ENCODE data around the gene SNRPE.

Gene SNRPE

DNA sequence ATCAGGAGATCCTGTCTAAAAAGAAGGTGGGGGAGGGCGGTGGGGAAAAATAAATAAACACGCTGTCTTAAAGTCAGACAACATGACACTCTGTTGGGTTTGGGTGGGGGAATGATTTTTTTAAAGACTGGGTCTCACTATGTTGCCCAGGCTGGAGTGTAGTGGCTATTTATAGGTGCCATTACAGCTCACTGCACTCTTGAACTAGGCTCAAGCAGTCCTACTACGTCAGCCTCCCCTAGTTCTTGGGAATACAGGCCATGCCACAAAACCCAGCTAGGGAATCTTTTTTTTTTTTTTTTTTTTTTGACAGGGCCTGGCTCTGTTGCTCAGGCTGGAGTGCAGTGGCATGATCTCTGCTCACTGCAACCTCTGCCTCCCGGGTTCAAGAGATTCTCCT is 2.4 kb upstream of the SNRPE start:
- DNase-seq, result no peak
- TF ChIP-seq GATA1 (IDR thresholded peaks at IDR 0.05; ENCODE audit: low read depth, low read length) (no peak), POLR2A (IDR thresholded peaks at IDR 0.05; ENCODE audit: low read length) (no peak)

DNA sequence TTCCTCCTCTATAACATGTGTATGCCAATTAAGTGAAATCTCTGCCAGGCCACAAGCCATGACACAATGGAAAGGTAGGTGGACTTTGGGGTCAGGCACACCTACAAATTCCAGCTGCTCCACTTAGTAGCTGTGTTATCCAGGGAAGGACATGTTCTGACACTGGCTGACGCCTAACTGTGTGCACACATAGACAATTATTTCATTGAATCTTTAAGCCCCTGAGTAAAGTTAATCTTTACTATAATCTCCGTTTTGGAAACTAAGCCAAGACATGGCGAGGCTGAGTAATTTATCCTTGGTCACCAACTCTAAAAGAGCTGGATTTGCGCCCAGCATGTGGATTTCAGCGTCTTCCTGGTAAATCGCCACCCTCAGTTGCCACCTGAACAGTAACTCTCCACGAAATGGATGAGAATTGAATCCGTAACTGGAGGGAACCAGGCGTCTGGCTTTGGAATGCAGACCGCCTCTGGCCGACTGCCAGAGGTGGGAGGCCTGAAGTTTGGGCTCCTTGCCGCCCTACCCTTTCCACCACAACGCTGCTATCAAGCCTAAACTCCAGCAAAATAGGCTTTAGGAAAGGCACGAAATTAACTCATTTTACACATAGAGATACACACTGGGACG is 888 bp upstream of the SNRPE start:
- TF ChIP-seq POLR2A (IDR thresholded peaks at IDR 0.05; ENCODE audit: low read length), result no peak
- no peak for TF ChIP-seq GATA1 (IDR thresholded peaks at IDR 0.05; ENCODE audit: low read depth, low read length)
- no peak for DNase-seq

DNA sequence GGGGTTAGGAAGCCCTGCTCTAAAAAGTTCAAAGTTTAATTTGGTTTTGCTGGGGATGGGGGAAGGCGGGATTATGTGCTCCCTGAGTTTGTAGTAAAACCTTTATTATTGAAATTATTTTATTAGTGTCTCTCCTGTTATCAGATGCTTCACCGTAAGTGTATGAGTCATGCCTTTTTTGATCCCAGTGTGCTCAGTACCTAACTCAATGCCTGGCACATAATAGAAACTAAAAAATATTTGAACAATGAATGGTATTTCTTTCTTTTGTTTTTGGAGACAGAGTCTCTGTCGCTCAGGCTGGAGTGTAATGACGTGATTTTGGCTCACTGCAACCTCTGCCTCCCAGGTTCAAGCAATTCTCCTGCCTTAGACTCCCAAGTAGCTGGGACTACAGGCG is 6.4 kb downstream of the SNRPE start:
- TF ChIP-seq GATA1 (IDR thresholded peaks at IDR 0.05; ENCODE audit: low read depth, low read length) (no peak), POLR2A (IDR thresholded peaks at IDR 0.05; ENCODE audit: low read length) (no peak)
- no peak for DNase-seq

DNA sequence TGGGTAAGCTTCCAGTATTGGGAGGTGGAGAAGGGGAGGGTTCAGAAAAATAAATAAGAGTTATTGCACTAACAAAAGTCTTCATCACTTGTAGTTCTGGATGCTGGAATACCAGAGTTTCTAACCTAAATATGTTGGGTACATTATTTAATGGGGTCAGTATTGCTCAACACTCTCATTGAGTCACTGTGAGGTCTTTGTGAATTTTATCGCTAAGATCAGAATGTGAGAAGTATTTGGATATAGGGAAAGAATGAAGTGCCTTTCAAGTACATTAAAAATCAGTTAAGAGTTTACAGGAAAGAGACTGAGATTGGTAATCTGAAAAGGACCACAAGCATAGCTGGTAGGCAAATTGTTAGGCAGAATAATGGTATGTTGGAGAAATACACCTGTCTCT is 8.8 kb downstream of the SNRPE start:
- no peak for DNase-seq
- no peak for TF ChIP-seq GATA1 (IDR thresholded peaks at IDR 0.05; ENCODE audit: low read depth, low read length)
- TF ChIP-seq POLR2A (IDR thresholded peaks at IDR 0.05; ENCODE audit: low read length), result no peak

DNA sequence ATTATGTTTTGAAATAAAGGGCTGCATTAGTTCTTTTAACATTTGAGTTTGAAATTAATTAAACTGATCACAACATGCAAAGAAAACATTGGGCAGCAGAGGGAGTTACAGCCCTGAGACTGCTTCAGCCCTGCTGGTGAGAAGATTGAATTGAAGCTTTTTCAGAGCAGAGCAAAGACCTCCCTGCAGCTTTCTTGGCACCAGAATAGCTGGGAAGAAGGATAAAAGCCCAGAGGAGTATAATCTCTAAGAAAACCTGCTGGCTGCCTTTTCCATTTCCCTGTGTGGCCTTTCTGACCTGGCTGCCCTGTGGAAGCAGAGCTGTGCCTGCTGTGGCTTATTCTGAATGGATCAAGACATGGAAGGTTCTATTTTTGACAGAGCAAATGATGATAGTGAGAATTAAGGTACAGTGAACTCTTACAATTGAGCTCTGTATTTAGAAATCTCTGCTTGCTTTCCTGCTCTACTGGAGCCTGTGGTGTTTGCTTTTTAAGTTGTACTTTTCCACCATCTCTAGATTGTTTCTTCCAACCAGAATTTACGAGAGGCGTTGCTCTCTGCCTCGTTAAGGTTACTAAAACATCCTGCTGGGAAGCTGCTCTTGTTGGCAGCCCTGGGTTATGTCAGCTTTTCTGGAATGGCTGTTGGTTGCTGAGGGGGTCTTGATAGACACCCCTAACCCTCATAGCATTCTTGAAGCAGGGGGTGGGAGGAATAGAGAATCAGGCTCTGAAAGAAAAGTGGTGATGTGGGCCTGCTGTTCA is 9.9 kb downstream of the SNRPE start:
- TF ChIP-seq GATA1 (IDR thresholded peaks at IDR 0.05; ENCODE audit: low read depth, low read length) (no peak), POLR2A (IDR thresholded peaks at IDR 0.05; ENCODE audit: low read length) (no peak)
- peak; percentile 49 to 56 for DNase-seq

DNA sequence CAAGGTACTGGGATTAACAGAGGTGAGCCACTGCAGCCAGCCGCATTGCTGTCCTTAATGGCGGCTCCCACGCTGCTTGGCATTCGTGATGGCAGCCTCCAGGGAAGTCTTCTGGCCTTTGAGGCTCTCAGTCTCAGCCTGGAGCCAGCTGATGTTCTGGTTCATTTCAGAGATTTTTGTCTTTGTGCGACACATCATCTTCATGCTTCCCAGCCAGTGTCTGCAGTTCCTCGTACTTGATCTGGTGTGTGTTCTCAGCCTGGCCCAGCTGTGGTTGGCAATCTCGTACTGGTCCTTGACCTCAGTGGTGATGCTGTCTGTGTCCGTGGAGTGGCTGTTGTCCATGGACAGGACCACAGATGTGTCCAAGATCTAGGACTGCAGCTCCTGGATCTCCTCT is 11.7 kb downstream of the SNRPE start:
- TF ChIP-seq POLR2A (IDR thresholded peaks at IDR 0.05; ENCODE audit: low read length) (no peak), GATA1 (IDR thresholded peaks at IDR 0.05; ENCODE audit: low read depth, low read length) (no peak)
- DNase-seq, result no peak

DNA sequence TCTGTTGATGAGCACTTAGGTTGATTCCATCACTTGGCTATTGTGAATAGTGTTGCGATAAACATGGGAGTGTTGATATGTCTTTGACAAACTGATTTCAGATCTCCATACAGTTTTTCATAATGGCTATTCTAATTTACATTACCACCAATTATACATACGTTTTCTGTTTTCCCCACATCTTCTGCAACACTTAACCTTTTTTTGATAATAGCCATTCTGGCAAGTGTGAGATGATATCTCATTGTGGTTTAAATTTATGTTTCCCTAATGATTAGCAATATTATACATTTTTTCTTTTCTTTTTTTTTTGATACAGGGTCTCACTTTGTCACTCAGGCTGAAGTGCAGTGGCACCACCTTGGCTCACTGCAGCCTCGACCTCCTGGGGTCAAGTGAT is 17.0 kb downstream of the SNRPE start:
- DNase-seq, result no peak
- no peak for TF ChIP-seq GATA1 (IDR thresholded peaks at IDR 0.05; ENCODE audit: low read depth, low read length)
- no peak for TF ChIP-seq POLR2A (IDR thresholded peaks at IDR 0.05; ENCODE audit: low read length)

DNA sequence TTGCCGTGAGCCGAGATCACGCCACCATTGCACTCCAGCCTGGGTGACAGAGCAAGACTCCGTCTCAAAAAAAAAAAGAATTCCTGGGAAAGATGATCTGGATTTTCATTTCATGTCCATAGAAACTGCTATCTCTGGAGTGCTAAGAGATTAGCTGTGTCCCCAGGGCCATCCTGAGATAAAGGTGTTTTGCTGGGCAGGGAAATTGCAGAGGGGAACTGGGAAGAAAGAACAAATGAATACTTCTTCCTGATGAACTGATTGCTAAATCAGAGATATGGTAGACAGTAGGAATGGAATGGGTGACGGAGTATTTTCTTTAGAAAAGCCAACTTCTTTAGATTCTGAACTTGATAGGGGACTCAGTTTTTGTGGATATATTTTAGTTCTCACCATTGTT is 19.2 kb downstream of the SNRPE start:
- TF ChIP-seq POLR2A (IDR thresholded peaks at IDR 0.05; ENCODE audit: low read length) (no peak), GATA1 (IDR thresholded peaks at IDR 0.05; ENCODE audit: low read depth, low read length) (no peak)
- no peak for DNase-seq

DNA sequence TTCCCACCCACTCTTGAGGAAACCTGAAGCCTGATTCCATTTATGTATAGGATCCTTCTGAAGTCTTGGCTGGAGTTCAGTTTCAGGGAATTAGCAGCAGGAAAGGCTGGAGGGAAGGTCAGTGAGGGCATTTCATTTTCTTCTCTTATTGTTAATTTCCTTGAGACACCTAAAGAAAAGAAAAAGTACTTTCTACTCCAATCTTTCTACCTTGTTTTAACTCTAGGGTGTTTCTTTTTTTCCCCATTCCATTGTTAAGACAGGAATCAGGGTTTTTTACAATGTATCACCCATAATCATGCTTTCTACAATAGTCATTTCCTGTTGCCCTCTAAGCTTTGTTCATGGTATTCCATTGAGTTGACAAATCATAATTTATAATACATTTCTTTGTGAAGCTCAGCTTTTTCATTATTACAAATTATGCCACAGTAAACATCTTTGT is 27.4 kb downstream of the SNRPE start:
- no peak for TF ChIP-seq POLR2A (IDR thresholded peaks at IDR 0.05; ENCODE audit: low read length)
- TF ChIP-seq GATA1 (IDR thresholded peaks at IDR 0.05; ENCODE audit: low read depth, low read length), result no peak
- DNase-seq, result no peak

DNA sequence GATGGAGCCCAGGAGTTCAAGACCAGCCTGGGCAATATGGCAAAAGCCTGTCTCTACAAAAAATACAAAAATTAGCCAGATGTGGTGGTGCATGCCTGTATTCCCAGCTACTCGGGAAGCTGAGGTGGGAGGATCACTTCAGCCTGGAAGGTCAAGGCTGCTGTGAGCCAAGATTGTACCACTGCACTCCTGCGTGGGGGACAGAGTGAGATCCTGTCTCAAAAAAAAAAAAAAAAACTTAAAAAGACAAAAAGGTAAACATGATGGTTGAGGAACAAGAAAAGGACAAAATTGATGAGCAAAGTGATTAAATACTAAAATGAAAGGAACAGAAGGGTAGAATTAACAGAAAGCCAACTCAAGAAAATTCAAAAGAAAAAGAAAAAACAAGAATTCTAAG is 30.6 kb downstream of the SNRPE start:
- DNase-seq, result no peak
- TF ChIP-seq GATA1 (IDR thresholded peaks at IDR 0.05; ENCODE audit: low read depth, low read length), result no peak
- no peak for TF ChIP-seq POLR2A (IDR thresholded peaks at IDR 0.05; ENCODE audit: low read length)

DNA sequence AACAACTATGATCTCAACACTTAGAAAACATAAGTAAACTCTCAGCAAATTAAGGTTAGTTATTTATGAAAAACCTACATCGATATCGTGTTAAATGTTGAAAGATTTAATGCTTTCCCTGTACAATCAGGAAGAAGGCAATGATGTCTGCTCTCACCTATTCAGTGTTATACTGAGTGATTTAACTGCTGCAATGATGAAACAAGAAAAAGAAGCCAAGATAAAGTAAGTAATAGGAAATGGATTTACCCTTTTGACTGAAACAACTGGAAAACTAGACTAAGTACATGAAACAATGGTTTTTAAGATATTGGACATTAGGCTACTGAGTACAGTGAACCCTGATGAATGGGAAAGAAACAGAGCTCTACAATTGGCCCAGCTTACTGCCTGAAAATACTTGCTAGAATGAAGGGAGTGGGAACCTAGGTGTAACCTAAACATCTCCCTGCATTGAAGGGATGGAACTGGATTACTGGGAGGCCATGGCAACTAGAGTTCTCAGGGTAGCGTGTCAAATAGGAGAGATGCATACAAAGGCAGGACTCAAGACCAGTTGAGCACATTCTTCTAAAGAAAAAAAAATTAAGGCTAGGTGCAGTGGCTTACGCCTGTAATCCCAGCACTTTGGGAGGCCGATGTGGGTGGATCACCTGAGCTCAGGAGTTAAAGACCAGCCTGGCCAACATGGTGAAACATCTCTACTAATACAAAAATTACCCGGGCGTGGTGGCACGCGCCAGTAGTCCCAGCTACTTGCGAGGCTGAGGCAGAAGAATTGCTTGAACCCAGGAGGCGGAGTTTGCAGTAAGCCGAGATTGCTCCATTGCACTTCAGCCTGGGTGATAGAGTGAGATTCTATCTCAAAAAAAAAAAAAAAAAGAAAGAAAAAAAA is 37.3 kb downstream of the SNRPE start:
- TF ChIP-seq POLR2A (IDR thresholded peaks at IDR 0.05; ENCODE audit: low read length) (no peak), GATA1 (IDR thresholded peaks at IDR 0.05; ENCODE audit: low read depth, low read length) (no peak)
- DNase-seq, result no peak

DNA sequence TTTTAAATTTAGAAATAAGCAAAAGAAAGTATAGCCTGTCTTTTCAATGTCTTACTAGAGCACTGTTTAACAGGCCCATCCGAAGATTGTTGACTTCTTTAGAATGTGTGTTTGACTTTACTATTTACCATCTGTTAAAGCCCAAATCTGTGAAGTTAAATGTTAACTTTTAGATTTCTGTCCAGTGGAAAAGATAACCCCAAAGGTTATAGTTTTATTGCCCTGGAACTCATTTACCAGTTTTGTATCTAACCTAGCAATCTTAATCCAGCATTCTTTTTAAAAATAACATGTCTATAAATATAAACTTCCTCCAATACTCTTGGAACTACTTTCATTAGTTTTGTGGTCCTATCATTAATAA is 37.9 kb downstream of the SNRPE start:
- TF ChIP-seq GATA1 (IDR thresholded peaks at IDR 0.05; ENCODE audit: low read depth, low read length) (no peak), POLR2A (IDR thresholded peaks at IDR 0.05; ENCODE audit: low read length) (no peak)
- no peak for DNase-seq

DNA sequence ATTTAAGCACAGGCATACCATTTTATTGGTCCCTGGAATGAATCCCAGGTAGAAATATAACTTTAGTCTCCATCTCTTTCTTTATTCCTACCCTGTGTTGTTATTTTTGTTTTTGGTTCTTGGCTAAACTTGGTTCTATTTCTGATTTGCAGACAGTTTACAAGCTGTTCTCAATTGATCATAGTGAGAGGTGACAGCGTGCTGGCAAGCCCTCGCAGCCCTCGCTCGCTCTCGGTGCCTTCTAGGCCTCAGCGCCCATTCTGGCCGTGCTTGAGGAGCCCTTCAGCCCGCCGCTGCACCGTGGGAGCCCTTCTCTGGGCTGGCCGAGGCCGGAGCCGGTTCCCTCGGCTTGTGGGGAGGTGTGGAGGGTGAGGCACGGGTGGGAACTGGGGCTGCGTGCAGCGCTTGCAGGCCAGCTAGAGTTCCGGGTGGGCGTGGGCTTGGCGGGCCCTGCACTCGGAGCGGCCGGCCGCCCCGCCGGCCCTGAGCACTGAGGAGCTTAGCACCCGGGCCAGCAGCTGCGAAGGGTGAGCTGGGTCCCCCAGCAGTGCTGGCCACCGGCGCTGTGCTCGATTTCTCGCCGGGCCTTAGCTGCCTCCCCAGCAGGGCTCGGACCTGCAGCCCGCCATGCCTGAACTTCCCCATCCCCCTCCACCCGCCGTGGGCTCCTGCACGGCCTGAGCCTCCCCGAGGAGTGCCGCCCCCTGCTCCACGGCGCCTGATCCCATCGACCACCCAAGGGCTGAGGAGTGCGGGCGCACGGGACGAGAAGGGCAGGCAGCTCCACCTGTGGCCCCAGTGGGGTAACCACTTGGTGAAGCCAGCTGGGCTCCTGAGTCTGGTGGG is 38.7 kb downstream of the SNRPE start:
- TF ChIP-seq POLR2A (IDR thresholded peaks at IDR 0.05; ENCODE audit: low read length), result no peak
- TF ChIP-seq GATA1 (IDR thresholded peaks at IDR 0.05; ENCODE audit: low read depth, low read length), result no peak
- DNase-seq, result no peak

Data from erythroblast (primary cell).